Measurements from ENCODE around the gene CACUL1.
"Not testable (repeated sequence)": the region's sequence is repeated elsewhere in the genome, so short reads cannot be mapped to it uniquely, and the experiment has no call there.

The CACUL1 gene

GRCh38 chr10:118754556-118755423 is at the start of gene CACUL1:
Gene CACUL1 (minus strand): TSS chr10:118754970. CDS start chr10:118754762, 208 bp downstream.
- DNase-seq (ENCODE audit: low spot score): peak; percentile 100

GRCh38 chr10:118804262-118804773 is 49.5 kb upstream of the CACUL1 start:
- no peak for DNase-seq (ENCODE audit: low spot score)

- DNase-seq (ENCODE audit: low spot score): no peak
Observed at GRCh38 chr10:118802126-118802793, 47.5 kb upstream of the CACUL1 start.

GRCh38 chr10:118800920-118801319 is 46.1 kb upstream of the CACUL1 start:
- no peak for DNase-seq (ENCODE audit: low spot score)

GRCh38 chr10:118799777-118800176 is 45.0 kb upstream of the CACUL1 start:
- no peak for DNase-seq (ENCODE audit: low spot score)

- no peak for DNase-seq (ENCODE audit: low spot score)
Observed at GRCh38 chr10:118798231-118798662, 43.5 kb upstream of the CACUL1 start.

- not testable (repeated sequence) for DNase-seq (ENCODE audit: low spot score)
Observed at GRCh38 chr10:118794971-118795370, 40.2 kb upstream of the CACUL1 start.

GRCh38 chr10:118793545-118793944 is 38.8 kb upstream of the CACUL1 start:
- DNase-seq (ENCODE audit: low spot score): no peak

- no peak for DNase-seq (ENCODE audit: low spot score)
Observed at GRCh38 chr10:118792526-118792925, 37.8 kb upstream of the CACUL1 start.

- no peak for DNase-seq (ENCODE audit: low spot score)
Observed at GRCh38 chr10:118790058-118790457, 35.3 kb upstream of the CACUL1 start.

GRCh38 chr10:118785551-118785950 is 30.8 kb upstream of the CACUL1 start:
- DNase-seq (ENCODE audit: low spot score): no peak

- DNase-seq (ENCODE audit: low spot score): no peak
Observed at GRCh38 chr10:118783776-118784545, 29.2 kb upstream of the CACUL1 start.

- DNase-seq (ENCODE audit: low spot score): not testable (repeated sequence)
Observed at GRCh38 chr10:118782916-118783465, 28.2 kb upstream of the CACUL1 start.

GRCh38 chr10:118781541-118781940 is 26.8 kb upstream of the CACUL1 start:
- DNase-seq (ENCODE audit: low spot score): no peak

GRCh38 chr10:118778727-118779126 is 24.0 kb upstream of the CACUL1 start:
- DNase-seq (ENCODE audit: low spot score): no peak

GRCh38 chr10:118776960-118777359 is 22.2 kb upstream of the CACUL1 start:
- DNase-seq (ENCODE audit: low spot score): no peak

- DNase-seq (ENCODE audit: low spot score): no peak
Observed at GRCh38 chr10:118776033-118776432, 21.3 kb upstream of the CACUL1 start.

GRCh38 chr10:118775478-118775877 is 20.7 kb upstream of the CACUL1 start:
- no peak for DNase-seq (ENCODE audit: low spot score)

- DNase-seq (ENCODE audit: low spot score): no peak
Observed at GRCh38 chr10:118773041-118773440, 18.3 kb upstream of the CACUL1 start.

- no peak for DNase-seq (ENCODE audit: low spot score)
Observed at GRCh38 chr10:118771976-118772375, 17.2 kb upstream of the CACUL1 start.

- no peak for DNase-seq (ENCODE audit: low spot score)
Observed at GRCh38 chr10:118769898-118770600, 15.3 kb upstream of the CACUL1 start.
